ENCODE results near the gene DMRTA2. TPM values are rescaled to one million over a fixed set of nuclear protein-coding genes. Genes with fewer than 3 reads are reported as not detected.
A peak's percentile ranks its signal among the peaks of the same experiment; 100 is the strongest.

Gene DMRTA2
- total RNA-seq, 1 donor from 2014 or later = not detected

- Histone ChIP-seq H3K9me3 (ENCODE audit: low read depth) (no peaks in the 10 kb centered on the region), H3K4me3 (peak overlapping the region; percentile 35), H3K27ac (no peak overlapping the region), H2AFZ (replicated peaks) (no peak overlapping the region), H3F3A (ENCODE audit: low read depth) (peaks cover 24% of the 10 kb centered on the region), H3K9ac (no peak overlapping the region), H3K36me3 (no peaks in the 10 kb centered on the region), H3K79me2 (ENCODE audit: low read depth) (no peaks in the 10 kb centered on the region), H4K20me1 (ENCODE audit: low read depth) (peaks cover 63% of the 10 kb centered on the region), H3K4me1 (peaks cover 23% of the 10 kb centered on the region), H3K4me2 (peak overlapping the region; percentile 69), H3K27me3 (peaks cover 100% of the 10 kb centered on the region)
- H3K27ac Mint-ChIP-seq = no peak overlapping the region
- peaks cover 2% of the 10 kb centered on the region for H3K9me3 Mint-ChIP-seq
- H3K36me3 Mint-ChIP-seq = no peaks in the 10 kb centered on the region
- TF ChIP-seq CTCF (IDR thresholded peaks at IDR 0.05) (no peak), EZH2phosphoT487 (IDR thresholded peaks at IDR 0.05) (peak; percentile 6), EZH2 (IDR thresholded peaks at IDR 0.05) (no peak)
- no peak for DNase-seq (ENCODE audit: low spot score)
- peaks cover 73% of the 10 kb centered on the region for H3K27me3 Mint-ChIP-seq (ENCODE audit: insufficient read depth, low read depth)
- H3K4me3 Mint-ChIP-seq = no peak overlapping the region
- H3K4me1 Mint-ChIP-seq = peaks cover 25% of the 10 kb centered on the region
These were observed 6.8 kb upstream of the DMRTA2 start for GRCh38 chr1:50430010-50430405.

- H3K36me3 Mint-ChIP-seq = no peaks in the 10 kb centered on the region
- H3K27me3 ChIP-seq = peaks cover 100% of the 10 kb centered on the region
- no peak overlapping the region for H3K27ac ChIP-seq
- peaks cover 90% of the 10 kb centered on the region for H3K27me3 Mint-ChIP-seq (ENCODE audit: insufficient read depth, low read depth)
- peaks cover 30% of the 10 kb centered on the region for H3F3A ChIP-seq (ENCODE audit: low read depth)
- no peaks in the 10 kb centered on the region for H3K79me2 ChIP-seq (ENCODE audit: low read depth)
- TF ChIP-seq CTCF (IDR thresholded peaks at IDR 0.05) = no peak
- peak; percentile 97 for TF ChIP-seq EZH2 (IDR thresholded peaks at IDR 0.05)
- TF ChIP-seq EZH2phosphoT487 (IDR thresholded peaks at IDR 0.05) = peak; percentile 85
- DNase-seq (ENCODE audit: low spot score) = peak; percentile 87
- H3K4me2 ChIP-seq = peak overlapping the region; percentile 75
- peak overlapping the region; percentile 26 for H2AFZ ChIP-seq (replicated peaks)
- peak overlapping the region; percentile 32 for H3K4me3 ChIP-seq
- no peak overlapping the region for H3K27ac Mint-ChIP-seq
- peaks cover 30% of the 10 kb centered on the region for H3K4me1 ChIP-seq
- no peak overlapping the region for H3K9ac ChIP-seq
- H3K4me1 Mint-ChIP-seq = peaks cover 39% of the 10 kb centered on the region
- peak overlapping the region; percentile 83 for H3K4me3 Mint-ChIP-seq
- no peaks in the 10 kb centered on the region for H3K36me3 ChIP-seq
- no peaks in the 10 kb centered on the region for H3K9me3 ChIP-seq (ENCODE audit: low read depth)
- peaks cover 80% of the 10 kb centered on the region for H4K20me1 ChIP-seq (ENCODE audit: low read depth)
- H3K9me3 Mint-ChIP-seq = peaks cover 2% of the 10 kb centered on the region
These were observed 4.9 kb upstream of the DMRTA2 start for GRCh38 chr1:50427818-50428779.

- Mint-ChIP-seq H3K27me3 (ENCODE audit: insufficient read depth, low read depth) (peaks cover 96% of the 10 kb centered on the region), H3K36me3 (no peaks in the 10 kb centered on the region), H3K4me3 (peak overlapping the region; percentile 83), H3K4me1 (peaks cover 44% of the 10 kb centered on the region), H3K9me3 (peaks cover 2% of the 10 kb centered on the region), H3K27ac (no peak overlapping the region)
- no peaks in the 10 kb centered on the region for H3K79me2 ChIP-seq (ENCODE audit: low read depth)
- peak; percentile 62 for DNase-seq (ENCODE audit: low spot score)
- peak overlapping the region; percentile 32 for H3K4me3 ChIP-seq
- peaks cover 37% of the 10 kb centered on the region for H3K4me1 ChIP-seq
- peak overlapping the region; percentile 26 for H2AFZ ChIP-seq (replicated peaks)
- H3K27me3 ChIP-seq = peaks cover 100% of the 10 kb centered on the region
- no peaks in the 10 kb centered on the region for H3K9me3 ChIP-seq (ENCODE audit: low read depth)
- no peaks in the 10 kb centered on the region for H3K36me3 ChIP-seq
- H3K4me2 ChIP-seq = peak overlapping the region; percentile 75
- H4K20me1 ChIP-seq (ENCODE audit: low read depth) = peaks cover 86% of the 10 kb centered on the region
- H3F3A ChIP-seq (ENCODE audit: low read depth) = peaks cover 30% of the 10 kb centered on the region
- peak; percentile 99 for TF ChIP-seq EZH2 (IDR thresholded peaks at IDR 0.05)
- TF ChIP-seq EZH2phosphoT487 (IDR thresholded peaks at IDR 0.05) = peak; percentile 96
- TF ChIP-seq CTCF (IDR thresholded peaks at IDR 0.05) = no peak
- no peak overlapping the region for H3K9ac ChIP-seq
- no peak overlapping the region for H3K27ac ChIP-seq
These were observed 4.0 kb upstream of the DMRTA2 start for GRCh38 chr1:50427086-50427817.

Data from neural progenitor cell (in vitro differentiated cells).